Hepatocyte (in vitro differentiated cells): Measurements from ENCODE around the gene DAB1. TPM values are rescaled to one million over a fixed set of nuclear protein-coding genes. Genes with fewer than 3 reads are reported as not detected.

ENCODE experiments used
- DNase-seq: peaks from one replicate; pipeline ENCODE4 v3.0.0-alpha.2; 2016; ENCODE audit warnings: low spot score
- H2AFZ ChIP-seq: fragments of 200-600 bp; sonication (generic); 2 replicates; pipeline ENCODE4 v1.6.0; 2016; ENCODE audit warnings: antibody characterized with exemption, mild to moderate bottlenecking
- H3K27ac ChIP-seq: fragments of 200-600 bp; sonication (generic); 2 replicates; pipeline ENCODE4 v1.5.1; 2016; ENCODE audit warnings: mild to moderate bottlenecking
- H3K27me3 ChIP-seq: fragments of 200-600 bp; sonication (generic); 2 replicates; pipeline ENCODE4 v1.6.1; 2016
- H3K36me3 ChIP-seq: fragments of 200-600 bp; sonication (generic); replicated peaks from 2 replicates; pipeline ENCODE4 v1.5.1; 2016; ENCODE audit warnings: low read depth; ENCODE audit not compliant: insufficient read depth
- H3K4me1 ChIP-seq: fragments of 200-600 bp; sonication (generic); 2 replicates; pipeline ENCODE4 v1.5.1; 2016; ENCODE audit warnings: mild to moderate bottlenecking, moderate library complexity; ENCODE audit not compliant: insufficient read depth
- H3K4me2 ChIP-seq: fragments of 200-600 bp; sonication (generic); 2 replicates; pipeline ENCODE4 v1.6.0; 2016
- H3K4me3 ChIP-seq: fragments of 200-600 bp; sonication (generic); 2 replicates; pipeline ENCODE4 v1.5.1; 2016; ENCODE audit warnings: mild to moderate bottlenecking
- H3K79me2 ChIP-seq: fragments of 200-600 bp; sonication (generic); 2 replicates; pipeline ENCODE4 v1.6.0; 2017; ENCODE audit warnings: mild to moderate bottlenecking
- H3K9me2 ChIP-seq: fragments of 200-600 bp; sonication (generic); replicated peaks from 2 replicates; pipeline ENCODE4 v1.6.0; 2017; ENCODE audit warnings: mild to moderate bottlenecking; ENCODE audit not compliant: insufficient read depth
- H3K9me3 ChIP-seq: fragments of 200-600 bp; sonication (generic); 2 replicates; pipeline ENCODE4 v1.5.1; 2016; ENCODE audit warnings: low read depth, mild to moderate bottlenecking
- H4K20me1 ChIP-seq: fragments of 200-600 bp; sonication (generic); 2 replicates; pipeline ENCODE4 v1.6.0; 2016; ENCODE audit warnings: mild to moderate bottlenecking; ENCODE audit not compliant: insufficient read depth, poor library complexity, severe bottlenecking
- EZH2 ChIP-seq: fragments of 200-600 bp; sonication (generic); IDR thresholded peaks from 2 replicates; pipeline ENCODE4 v1.6.1; 2016; ENCODE audit warnings: antibody characterized with exemption, mild to moderate bottlenecking, borderline replicate concordance
- EZH2phosphoT487 ChIP-seq: fragments of 200-600 bp; sonication (generic); IDR thresholded peaks from one replicate; pipeline ENCODE4 v1.6.1; 2018; ENCODE audit warnings: antibody characterized with exemption, mild to moderate bottlenecking, low read depth, moderate library complexity; ENCODE audit not compliant: unreplicated experiment, severe bottlenecking
- WGBS: methylation state at CpG from one replicate; pipeline ENCODE4 v1.1.6; 2016; ENCODE audit warnings: low lambda C conversion rate; ENCODE audit errors: missing lambda C conversion rate; 5-methylcytosine and 5-hydroxymethylcytosine counted together
- polyA plus RNA-seq: library from polyadenylated mRNA; unstranded; fragments of >200 nt; fragmentation: Nextera tagmentation; extraction: Ambion mirVana; gene quantifications from 2 replicates; pipeline ENCODE4 v1.2.1, GENCODE V29; 2016
- total RNA-seq: library from RNA; depleted of rRNA; stranded (reverse); fragments of >200 nt; gene quantifications from 2 replicates; pipeline ENCODE4 v1.2.3, GENCODE V29; 2014
- TF ChIP-seq, protein P1 (sequence below): fragments of 200-600 bp; sonication (generic); IDR thresholded peaks from 2 replicates; pipeline ENCODE4 v1.5.1; 2016; ENCODE audit warnings: antibody characterized with exemption, mild to moderate bottlenecking; ENCODE audit not compliant: poor library complexity

Gene DAB1
- total and polyA plus RNA-seq, 2 experiments from 2014 or later: 19.5 to 37.6 TPM

DNA sequence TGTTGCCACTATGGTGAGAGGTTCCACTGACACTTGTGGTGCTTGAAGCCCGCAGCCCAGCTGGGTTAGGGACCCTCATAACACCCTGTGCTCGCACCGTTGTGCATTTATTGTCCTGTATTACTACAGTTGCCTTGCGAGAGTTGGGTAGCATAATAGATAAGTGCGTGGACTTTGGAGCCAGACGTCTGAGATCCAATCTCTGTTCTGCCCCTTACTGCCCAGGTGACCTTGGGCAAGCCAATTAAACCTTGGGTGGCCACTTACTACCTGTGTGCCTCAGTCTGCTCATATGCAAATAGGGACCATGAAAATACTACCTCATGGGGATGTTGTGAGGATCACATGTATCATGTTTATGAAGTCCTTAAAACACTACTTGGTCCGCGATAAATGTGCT, 471.4 kb downstream of the DAB1 start:
- no peak for DNase-seq
- H4K20me1 ChIP-seq: no peaks in the 10 kb centered on the region
- H3K9me2 ChIP-seq: no peaks in the 10 kb centered on the region
- TF ChIP-seq, protein P1, sequence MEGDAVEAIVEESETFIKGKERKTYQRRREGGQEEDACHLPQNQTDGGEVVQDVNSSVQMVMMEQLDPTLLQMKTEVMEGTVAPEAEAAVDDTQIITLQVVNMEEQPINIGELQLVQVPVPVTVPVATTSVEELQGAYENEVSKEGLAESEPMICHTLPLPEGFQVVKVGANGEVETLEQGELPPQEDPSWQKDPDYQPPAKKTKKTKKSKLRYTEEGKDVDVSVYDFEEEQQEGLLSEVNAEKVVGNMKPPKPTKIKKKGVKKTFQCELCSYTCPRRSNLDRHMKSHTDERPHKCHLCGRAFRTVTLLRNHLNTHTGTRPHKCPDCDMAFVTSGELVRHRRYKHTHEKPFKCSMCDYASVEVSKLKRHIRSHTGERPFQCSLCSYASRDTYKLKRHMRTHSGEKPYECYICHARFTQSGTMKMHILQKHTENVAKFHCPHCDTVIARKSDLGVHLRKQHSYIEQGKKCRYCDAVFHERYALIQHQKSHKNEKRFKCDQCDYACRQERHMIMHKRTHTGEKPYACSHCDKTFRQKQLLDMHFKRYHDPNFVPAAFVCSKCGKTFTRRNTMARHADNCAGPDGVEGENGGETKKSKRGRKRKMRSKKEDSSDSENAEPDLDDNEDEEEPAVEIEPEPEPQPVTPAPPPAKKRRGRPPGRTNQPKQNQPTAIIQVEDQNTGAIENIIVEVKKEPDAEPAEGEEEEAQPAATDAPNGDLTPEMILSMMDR: no peak
- TF ChIP-seq EZH2phosphoT487 (no peak), EZH2 (no peak)
- WGBS: 80% methylated on average over 8 of the region's 8 CpGs
- no peaks in the 10 kb centered on the region for H3K9me3 ChIP-seq
- H3K79me2 ChIP-seq: no peaks in the 10 kb centered on the region
- no peaks in the 10 kb centered on the region for H3K36me3 ChIP-seq
- no peaks in the 10 kb centered on the region for H3K27me3 ChIP-seq
- peaks cover 9% of the 10 kb centered on the region for H3K4me1 ChIP-seq
- H3K4me2 ChIP-seq: no peak overlapping the region
- no peak overlapping the region for H3K4me3 ChIP-seq
- H3K27ac ChIP-seq: no peak overlapping the region
- H2AFZ ChIP-seq: no peak overlapping the region

DNA sequence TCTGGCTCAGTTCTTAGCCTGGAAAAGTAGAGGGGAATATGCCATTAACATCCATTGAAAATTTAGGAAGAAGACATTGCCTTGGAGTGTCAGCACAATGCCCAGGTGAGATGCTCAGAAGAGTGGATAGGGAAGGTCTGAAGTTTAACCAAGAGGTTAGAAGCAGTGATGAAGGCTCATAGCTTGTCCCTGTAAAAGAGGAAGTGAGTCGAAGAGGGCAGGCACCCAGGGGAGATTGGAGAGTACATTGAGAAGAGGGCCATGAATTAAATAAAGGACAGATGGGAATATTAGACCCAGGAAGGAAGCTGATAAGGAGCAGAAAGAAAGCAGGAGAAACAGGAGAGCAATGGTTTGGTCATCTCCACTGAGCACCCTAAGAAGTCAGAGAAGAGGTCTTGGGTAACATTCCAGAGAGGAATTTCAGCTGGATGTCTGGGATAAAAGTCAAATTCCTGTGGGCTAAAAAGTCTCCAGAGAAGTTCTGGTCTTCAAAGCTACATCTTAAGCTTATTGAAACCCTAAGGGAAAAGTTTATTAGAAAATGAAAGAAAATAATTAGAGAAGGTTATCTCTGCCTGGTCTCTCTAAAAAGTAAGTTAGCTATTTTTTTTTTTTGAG, 475.3 kb downstream of the DAB1 start:
- H4K20me1 ChIP-seq: no peaks in the 10 kb centered on the region
- no peaks in the 10 kb centered on the region for H3K9me3 ChIP-seq
- H3K79me2 ChIP-seq: no peaks in the 10 kb centered on the region
- WGBS: 77% methylated on average over 1 of the region's 1 CpG
- DNase-seq: no peak
- H3K4me3 ChIP-seq: no peak overlapping the region
- H3K9me2 ChIP-seq: no peaks in the 10 kb centered on the region
- no peaks in the 10 kb centered on the region for H3K4me1 ChIP-seq
- H3K4me2 ChIP-seq: no peak overlapping the region
- no peak overlapping the region for H2AFZ ChIP-seq
- H3K27ac ChIP-seq: no peak overlapping the region
- no peaks in the 10 kb centered on the region for H3K36me3 ChIP-seq
- no peak for TF ChIP-seq EZH2phosphoT487
- TF ChIP-seq EZH2: no peak
- TF ChIP-seq, protein P1: no peak
- H3K27me3 ChIP-seq: no peaks in the 10 kb centered on the region
